COLO668 (cell line): ENCODE data around the gene FAM3A.
"Not testable (repeated sequence)": the region's sequence is repeated elsewhere in the genome, so short reads cannot be mapped to it uniquely, and the experiment has no call there.

ENCODE experiments used
- DNase-seq: peaks from one replicate; lab custom pipeline; 2025; ENCODE audit not compliant: unreplicated experiment; lab: John Stamatoyannopoulos, UW

The FAM3A gene, protein sequence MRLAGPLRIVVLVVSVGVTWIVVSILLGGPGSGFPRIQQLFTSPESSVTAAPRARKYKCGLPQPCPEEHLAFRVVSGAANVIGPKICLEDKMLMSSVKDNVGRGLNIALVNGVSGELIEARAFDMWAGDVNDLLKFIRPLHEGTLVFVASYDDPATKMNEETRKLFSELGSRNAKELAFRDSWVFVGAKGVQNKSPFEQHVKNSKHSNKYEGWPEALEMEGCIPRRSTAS

DNA sequence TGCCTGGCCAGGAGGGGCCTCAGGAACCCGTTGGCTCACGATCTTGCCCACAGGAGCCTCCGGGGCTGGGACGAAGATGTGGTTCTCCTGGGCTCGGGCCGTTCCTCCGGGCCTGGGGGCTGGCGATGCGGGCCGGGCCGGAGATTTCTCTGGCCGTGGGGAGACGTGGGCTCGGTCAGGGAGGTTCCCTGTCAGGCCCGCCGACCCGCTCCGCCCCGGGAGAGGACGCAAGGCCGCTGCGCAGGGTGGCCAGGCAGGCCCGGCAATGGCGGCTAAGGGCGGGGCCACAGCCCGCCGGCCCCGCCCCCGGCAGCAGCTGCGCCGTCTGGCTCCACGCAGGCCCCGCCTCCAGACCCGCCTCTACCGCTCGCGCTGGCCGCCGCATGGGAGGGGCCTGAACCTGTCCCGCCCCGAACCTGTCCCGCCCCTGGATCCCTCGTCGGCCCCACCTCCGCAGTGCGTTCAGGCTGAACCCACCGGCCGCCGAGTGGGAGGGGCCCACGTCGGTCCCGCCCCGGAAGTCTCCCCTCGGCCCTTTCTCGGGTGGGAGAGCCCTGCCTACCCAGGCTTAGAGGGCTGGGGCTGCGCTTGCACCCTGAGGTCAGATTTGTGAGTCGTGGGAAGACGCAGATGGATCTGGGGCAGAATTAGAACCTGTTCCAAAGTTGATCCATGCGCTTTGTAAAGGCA is at the start of gene FAM3A:
FAM3A (minus strand) TSS at position 267 of the 690 bp plus-strand sequence. CDS start 460 bp downstream, outside the sequence.
- DNase-seq, result peak; percentile 97

- DNase-seq, result not testable (repeated sequence)
These were observed 46.3 kb upstream of the FAM3A start for GRCh38 chrX:154562295-154562694.

DNA sequence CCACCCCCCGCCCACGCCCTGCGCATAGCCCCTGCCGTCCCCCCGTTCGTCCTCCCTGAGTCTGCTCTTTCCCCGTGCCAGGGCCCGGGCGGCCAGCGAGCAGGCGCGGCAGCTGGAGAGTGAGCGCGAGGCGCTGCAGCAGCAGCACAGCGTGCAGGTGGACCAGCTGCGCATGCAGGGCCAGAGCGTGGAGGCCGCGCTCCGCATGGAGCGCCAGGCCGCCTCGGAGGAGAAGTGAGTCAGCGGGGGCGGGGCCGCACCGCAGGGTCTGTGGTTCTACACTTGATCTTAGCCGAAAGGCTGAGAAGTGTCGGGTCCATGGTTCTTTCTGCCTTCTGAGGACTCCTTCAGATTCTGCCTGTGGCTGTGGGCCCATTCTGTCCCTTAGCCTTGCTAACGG is 44.3 kb upstream of the FAM3A start:
- DNase-seq, result not testable (repeated sequence)

- DNase-seq, result not testable (repeated sequence)
These were observed 42.9 kb upstream of the FAM3A start for GRCh38 chrX:154558896-154559295.

DNA sequence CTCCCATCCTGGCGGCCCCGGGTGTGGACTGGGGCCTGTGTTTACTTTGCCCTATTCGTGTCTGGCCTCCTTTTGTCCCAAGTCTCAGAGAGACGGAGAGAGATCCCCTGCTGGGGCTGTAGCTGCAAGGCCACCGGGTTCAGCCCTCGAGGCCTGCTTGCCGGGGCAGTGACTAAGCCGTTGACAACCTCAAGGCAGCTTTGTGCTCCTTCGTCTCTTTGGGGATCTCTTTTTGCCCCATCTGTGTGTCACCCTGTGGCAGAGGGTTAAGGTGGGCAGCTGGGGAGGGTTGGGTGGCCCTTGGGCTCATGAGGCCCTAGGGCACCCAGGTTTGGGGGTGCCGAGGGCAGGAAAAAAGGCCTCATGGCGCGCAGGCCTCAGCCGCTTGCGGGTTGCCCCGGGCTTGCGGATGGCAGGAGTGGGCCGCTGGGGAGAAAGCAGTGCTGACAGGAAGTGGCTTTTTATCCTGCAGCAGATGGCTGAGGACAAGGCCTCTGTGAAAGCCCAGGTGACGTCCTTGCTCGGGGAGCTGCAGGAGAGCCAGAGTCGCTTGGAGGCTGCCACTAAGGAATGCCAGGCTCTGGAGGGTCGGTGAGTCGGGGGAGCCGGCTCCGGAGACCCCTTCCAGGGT is 42.1 kb upstream of the FAM3A start:
- not testable (repeated sequence) for DNase-seq

DNA sequence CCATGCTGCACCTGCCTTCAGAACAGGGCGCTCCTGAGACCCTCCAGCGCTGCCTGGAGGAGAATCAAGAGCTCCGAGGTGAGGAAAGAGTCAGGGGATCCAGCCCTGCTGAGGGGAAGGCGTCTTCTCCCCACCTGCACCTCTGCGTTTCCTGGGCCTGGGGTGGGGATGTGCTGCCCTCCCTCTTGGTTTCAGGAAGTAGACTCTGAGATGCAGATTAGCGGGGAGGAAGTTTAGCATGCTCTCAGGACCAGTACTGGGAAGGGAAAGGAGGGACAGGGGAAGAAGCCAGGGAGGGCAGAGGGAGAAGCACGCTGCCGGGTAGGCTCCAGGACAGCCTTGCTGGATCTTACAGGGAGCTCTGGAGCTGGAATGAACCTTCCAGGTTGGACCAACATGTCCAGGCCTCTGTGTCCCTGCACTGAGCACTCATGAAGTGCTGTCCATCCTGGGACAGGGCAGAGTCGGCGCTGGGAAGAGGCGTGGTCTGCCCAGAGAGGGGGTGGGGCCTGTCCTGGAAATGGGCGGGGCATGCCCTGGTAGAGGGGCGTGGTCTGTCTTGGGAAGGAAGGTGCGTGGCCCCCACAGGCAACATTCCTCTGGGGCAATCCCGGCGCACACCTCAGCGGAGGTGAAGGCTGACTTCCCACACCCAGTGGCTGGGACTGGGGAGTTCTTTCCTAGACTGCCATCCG is 36.2 kb upstream of the FAM3A start:
- not testable (repeated sequence) for DNase-seq

- DNase-seq, result no peak
These were observed 33.7 kb upstream of the FAM3A start for GRCh38 chrX:154549766-154550165.

DNA sequence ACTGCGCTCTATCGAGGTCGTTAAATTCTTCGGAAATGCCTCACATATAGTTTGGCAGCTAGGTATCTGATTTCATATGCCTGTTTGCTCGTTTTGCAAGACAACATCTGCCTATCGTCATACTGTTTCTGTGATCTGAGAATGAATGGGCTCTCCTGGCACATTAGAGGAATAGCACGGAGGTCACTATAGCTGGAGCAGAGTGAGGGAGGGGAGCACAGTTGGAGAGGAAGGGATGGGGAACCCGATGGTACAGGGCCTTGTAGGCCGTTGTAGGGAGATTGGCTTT is 31.9 kb upstream of the FAM3A start:
- no peak for DNase-seq

GRCh38 chrX:154547245-154548027 is 31.4 kb upstream of the FAM3A start, which contains the start of gene IKBKG:
Gene IKBKG, plus strand, starts transcription at chrX:154547620. Its CDS starts 4,383 bp downstream, at chrX:154552003.
- peak; percentile 95 for DNase-seq

- peak; percentile 91 for DNase-seq
These were observed 30.6 kb upstream of the FAM3A start, which contains the start of gene G6PD for GRCh38 chrX:154546354-154547244. Gene G6PD, minus strand, starts transcription at chrX:154546846. Its CDS starts 691 bp downstream, at chrX:154546155.

GRCh38 chrX:154545673-154546274 is 29.7 kb upstream of the FAM3A start:
- DNase-seq, result peak; percentile 22

GRCh38 chrX:154542723-154543424 is 26.8 kb upstream of the FAM3A start:
- DNase-seq, result peak; percentile 55

GRCh38 chrX:154541896-154542722 is 26.1 kb upstream of the FAM3A start:
- DNase-seq, result peak; percentile 46

- DNase-seq, result no peak
These were observed 25.5 kb upstream of the FAM3A start for GRCh38 chrX:154541589-154541895.

GRCh38 chrX:154540897-154541535 is 25.0 kb upstream of the FAM3A start:
- DNase-seq, result peak; percentile 25

GRCh38 chrX:154540365-154540764 is 24.3 kb upstream of the FAM3A start:
- DNase-seq, result not testable (repeated sequence)

DNA sequence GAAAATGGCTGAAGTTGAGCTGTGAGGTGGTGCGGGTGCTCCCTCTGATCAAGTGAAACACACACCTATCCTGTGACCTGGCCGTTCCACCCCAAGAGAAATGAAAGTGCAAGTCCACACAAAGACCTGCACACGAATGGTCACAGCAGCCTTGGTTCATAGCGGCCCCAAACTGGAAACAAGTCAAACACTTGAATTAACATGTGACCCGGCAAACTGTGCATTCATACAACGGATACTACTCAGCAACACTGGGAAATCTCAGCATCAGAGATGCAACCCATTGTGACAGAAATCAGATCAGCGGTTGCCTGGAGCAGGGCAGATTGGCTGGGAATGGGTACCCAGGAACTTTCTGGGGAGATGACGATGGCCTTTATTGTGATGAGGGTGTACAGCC is 23.0 kb upstream of the FAM3A start:
- DNase-seq, result no peak
